NCI-H1694 treated with DMSO at 0.1 percent for 48 hours (cell line): ENCODE data around the gene C19orf38.

Source experiments
- DNase-seq: peaks from one replicate; lab custom pipeline; 2025; lab: John Stamatoyannopoulos, UW

C19orf38 gene

DNA sequence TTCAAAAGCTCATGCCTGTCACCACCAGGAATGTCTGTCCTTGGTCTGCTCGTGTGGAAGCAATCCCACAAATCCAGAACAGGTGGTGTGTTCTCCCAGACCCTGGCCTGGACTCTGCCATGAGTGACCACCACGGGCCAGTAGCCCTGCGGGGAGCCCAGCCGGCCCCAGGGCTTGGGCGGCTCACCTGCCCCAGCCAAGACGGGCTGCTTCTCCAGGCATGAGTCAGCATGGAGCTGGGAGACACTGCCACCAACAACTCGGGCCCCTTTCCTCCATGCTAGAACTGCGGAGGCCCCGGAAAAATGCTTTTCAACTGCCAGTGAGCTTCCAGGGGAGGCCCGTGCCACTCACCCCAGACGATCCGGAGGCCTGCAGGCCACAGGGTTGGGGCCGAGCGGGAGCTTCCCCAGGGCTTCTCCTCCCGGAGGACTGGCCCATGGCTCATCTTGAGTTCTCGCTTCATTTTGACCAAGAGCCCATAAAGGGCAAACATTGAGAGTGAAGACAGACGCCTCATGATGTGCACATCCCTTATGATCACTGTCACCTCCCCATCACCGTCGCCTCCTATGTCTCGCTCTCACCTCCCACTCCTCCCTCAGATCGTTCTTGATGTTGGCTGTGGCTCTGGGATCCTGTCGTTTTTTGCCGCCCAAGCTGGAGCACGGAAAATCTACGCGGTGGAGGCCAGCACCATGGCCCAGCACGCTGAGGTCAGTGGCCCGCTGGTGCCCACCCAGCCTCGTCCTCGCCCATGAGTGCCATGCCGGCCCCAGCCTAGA is 63.6 kb downstream of the C19orf38 start:
- DNase-seq, result no peak

DNA sequence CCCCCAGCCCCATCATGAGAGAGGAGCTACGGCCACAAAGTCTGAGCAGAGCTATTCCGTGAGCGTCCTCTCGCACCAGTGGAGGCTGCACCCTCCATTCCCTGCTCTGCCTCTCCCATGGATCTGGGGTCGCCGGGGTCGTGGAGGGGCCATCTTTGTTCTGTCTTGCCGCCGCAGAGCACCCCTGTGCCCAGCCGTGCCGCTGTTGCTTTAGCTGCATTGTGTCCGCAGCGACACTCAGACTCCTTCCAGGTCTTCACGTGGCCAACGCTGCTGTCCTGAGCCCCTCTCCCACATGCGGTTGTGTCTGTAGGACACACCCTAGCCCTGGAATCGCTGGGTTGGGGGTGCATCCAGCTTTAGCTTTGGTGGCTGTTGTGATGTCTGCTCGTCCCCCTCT is 64.4 kb downstream of the C19orf38 start:
- DNase-seq, result no peak

DNA sequence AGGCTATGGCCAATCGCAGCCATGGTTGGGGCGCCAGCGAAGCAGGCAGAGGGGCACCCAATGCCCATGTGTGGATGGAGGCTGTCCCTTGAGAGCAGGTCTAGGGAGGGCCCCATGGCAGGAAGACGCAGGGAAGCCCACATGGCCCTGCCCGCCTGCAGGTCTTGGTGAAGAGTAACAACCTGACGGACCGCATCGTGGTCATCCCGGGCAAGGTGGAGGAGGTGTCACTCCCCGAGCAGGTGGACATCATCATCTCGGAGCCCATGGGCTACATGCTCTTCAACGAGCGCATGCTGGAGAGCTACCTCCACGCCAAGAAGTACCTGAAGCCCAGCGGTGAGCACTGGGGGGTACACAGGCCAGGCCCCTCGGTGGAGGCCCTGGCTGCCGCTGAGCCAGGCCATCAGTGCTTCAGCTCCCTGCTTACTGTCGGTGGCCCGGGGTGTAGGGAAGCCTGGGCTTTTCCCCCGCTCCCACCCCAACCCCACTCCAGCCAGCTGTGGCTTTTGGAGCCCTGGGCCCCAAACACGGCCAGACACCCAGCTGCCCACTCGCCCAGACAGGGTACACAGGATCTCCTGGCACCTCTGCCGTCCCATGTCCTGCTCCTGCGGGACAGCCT is 65.6 kb downstream of the C19orf38 start:
- no peak for DNase-seq

DNA sequence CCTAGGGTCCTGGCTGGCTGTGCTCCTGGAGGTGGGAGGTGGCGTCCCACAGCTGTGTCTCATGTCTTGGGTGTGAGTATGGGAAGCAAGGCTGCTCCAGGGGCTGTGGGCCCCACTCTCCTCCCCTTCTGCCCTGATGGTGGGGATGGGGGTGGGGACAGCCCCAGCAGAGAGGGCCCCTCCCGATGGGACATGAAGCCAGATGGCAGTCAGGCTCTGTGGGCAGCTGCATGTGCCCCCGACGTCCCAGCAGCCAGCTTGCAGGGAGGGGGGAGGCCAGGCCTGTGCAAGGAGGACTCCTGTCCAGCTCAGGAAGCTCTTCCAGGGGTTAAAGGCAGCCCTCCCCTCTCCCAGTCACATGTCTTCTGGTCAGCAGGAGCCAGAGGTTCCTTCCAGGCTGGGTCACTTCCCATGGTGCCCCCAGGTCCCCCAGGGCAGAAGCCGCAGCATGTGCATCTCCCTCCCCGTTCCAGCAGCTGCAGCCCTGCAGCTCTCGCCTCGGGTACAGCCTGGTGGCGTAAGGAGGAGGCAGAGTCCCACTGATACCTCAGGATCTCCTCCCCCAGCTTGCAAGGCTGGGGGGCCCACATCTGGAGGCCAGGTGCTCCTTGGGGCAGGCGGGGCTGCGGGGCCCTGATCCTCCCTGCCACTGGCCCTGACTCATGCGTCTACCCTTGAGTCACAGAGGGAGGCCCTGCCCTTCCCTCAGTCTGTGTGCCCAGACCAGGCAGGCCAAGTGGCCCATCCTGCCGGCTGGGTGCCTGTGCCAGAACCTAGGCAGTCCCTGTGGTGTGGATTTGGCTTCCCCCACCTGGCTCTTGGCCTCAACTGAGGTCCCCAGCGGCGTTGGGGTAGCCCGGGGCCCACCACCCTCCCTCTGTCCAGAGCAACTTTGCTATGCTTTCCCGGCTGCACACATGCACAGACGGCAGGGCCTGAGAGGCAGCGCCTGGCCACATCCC is 67.2 kb downstream of the C19orf38 start:
- no peak for DNase-seq

DNA sequence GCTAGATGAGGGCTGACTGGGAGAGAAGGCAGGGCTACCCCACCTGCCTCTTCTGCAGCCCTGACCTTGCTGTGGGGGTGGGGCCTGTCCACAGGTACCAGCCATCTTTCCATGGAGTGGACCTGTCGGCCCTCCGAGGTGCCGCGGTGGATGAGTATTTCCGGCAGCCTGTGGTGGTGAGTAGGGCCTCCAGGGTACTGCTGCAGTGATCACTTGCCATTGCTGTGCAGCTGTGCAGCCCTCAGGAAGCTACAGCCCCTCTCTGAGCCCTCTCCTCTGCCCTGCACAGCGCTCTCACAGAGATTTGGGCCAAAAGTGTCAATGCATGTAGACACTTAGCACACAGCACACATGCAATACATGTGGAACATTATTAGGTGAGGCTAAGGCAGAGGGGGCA is 68.4 kb downstream of the C19orf38 start:
- DNase-seq, result no peak

DNA sequence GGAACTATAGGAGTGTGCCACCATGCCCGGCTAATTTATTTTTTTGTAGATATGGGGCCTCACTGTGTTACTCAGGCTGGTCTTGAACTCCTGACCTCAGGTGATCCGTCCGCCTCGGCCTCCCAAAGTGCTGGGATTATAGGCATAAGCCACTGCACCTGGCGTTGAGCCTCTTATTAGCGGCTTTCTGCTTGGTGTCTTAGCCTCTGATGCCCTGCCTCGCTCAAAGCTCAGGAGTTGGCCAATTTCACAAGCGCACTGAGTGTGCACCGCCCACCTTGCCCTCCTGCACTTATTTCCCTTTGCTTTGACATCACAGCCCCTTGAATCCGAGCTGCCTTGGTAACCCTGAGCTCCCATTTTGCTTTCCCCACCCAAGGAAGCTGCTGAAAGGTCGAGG is 70.1 kb downstream of the C19orf38 start:
- no peak for DNase-seq
